22Rv1 (cell line): ENCODE measurements around the gene PYY.

Experiments used
- ZFX ChIP-seq: fragments of 450-650 bp; IDR thresholded peaks from 2 replicates; pipeline ENCODE4 v1.6.1; 2017; ENCODE audit warnings: antibody characterized with exemption, borderline replicate concordance
- TF ChIP-seq, protein P1 (sequence below): fragments of 450-650 bp; IDR thresholded peaks from 2 replicates; pipeline ENCODE4 v1.5.1; 2017; ENCODE audit warnings: mild to moderate bottlenecking

DNA sequence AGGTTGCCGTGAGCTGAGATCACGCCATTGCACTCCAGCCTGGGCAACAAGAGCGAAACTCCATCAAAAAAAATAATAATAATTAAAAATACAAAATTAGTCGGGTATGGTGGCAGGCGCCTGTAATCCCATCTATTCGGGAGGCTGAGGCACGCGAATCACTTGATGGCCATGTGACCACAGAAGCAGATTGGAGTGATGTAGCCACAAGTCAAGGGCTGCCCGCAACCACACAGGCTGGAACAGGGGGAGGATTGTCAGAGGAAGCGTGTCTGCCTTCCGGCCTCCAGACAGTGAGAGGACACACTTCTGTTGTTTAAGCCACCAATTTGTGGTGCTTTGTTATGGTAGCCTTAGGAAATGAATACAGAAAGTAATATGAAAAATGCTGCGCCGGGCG lies 38.9 kb upstream of the PYY start:
- TF ChIP-seq, protein P1, sequence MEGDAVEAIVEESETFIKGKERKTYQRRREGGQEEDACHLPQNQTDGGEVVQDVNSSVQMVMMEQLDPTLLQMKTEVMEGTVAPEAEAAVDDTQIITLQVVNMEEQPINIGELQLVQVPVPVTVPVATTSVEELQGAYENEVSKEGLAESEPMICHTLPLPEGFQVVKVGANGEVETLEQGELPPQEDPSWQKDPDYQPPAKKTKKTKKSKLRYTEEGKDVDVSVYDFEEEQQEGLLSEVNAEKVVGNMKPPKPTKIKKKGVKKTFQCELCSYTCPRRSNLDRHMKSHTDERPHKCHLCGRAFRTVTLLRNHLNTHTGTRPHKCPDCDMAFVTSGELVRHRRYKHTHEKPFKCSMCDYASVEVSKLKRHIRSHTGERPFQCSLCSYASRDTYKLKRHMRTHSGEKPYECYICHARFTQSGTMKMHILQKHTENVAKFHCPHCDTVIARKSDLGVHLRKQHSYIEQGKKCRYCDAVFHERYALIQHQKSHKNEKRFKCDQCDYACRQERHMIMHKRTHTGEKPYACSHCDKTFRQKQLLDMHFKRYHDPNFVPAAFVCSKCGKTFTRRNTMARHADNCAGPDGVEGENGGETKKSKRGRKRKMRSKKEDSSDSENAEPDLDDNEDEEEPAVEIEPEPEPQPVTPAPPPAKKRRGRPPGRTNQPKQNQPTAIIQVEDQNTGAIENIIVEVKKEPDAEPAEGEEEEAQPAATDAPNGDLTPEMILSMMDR, result no peak
- no peak for TF ChIP-seq ZFX
